K562 (cell line): ENCODE measurements around the gene VPS11. TPM values are rescaled to one million over a fixed set of nuclear protein-coding genes. Genes with fewer than 3 reads are reported as not detected.

Experiments
- ATAC-seq: fragments of 200-7000 bp; cut with Tn5 transposase; 3 replicates; pipeline ENCODE4 v1.9.1; 2020; ENCODE audit warnings: moderate library complexity
- BruUV-seq: library from RNA; stranded (reverse); fragments of 400-500 nt; replicated peaks from 2 replicates; lab custom pipeline; 2021; lab: Mats Ljungman, UMichigan
- CTCF ChIA-PET: fragments of 300-600 bp; formaldehyde crosslinking; extraction: SDS; loops from one replicate; lab custom pipeline; 2021; ENCODE audit warnings: low intra/inter-chr PET ratio; lab: Yijun Ruan, JAX
- POLR2A ChIA-PET: fragments of 300-600, 350-650 bp; sonication (Branson Sonifier 250); formaldehyde crosslinking; extraction: SDS; loops from one replicate; lab custom pipeline; 2021; ENCODE audit warnings: antibody characterized with exemption, inconsistent platforms; lab: Yijun Ruan, JAX
- DNase-seq, 4 experiments: peaks; one replicate each; pipeline versions ENCODE4 v3.0.0 to v3.0.0-alpha.2; 2011 to 2018; ENCODE audit warnings: low spot score in 3 of 4, mixed read lengths in 3 of 4; ENCODE audit errors: extremely low read depth in 1 of 4
- FAIRE-seq: peaks from 2 replicates; lab custom pipeline; 2011; peaks lifted over from hg19 to GRCh38; lab: Jason Lieb, UNC
- H2AFZ ChIP-seq: 2 replicates; pipeline ENCODE4 v1.6.0; 2011; ENCODE audit warnings: low read depth, low read length, control low read depth, inconsistent platforms
- H3K27ac ChIP-seq: fragments of 200-600 bp; 3 replicates; pipeline ENCODE4 v1.8.0; 2011; ENCODE audit warnings: low read depth, mild to moderate bottlenecking, control low read depth, inconsistent platforms, low read length, moderate library complexity, mixed read lengths; ENCODE audit errors: extremely low read depth
- H3K27me3 ChIP-seq, 2 experiments: fragments of 300-600 bp in 1 of 2; 2 replicates in 1 of 2; 3 replicates in 1 of 2; pipeline versions ENCODE4 v1.6.0 to v1.8.0; 2011; ENCODE audit warnings: inconsistent platforms in 2 of 2, low read length in 2 of 2, mild to moderate bottlenecking in 1 of 2, mixed read lengths in 1 of 2, moderate library complexity in 1 of 2; ENCODE audit not compliant: control insufficient read depth in 2 of 2, insufficient read depth in 2 of 2
- H3K36me3 ChIP-seq: fragments of 300-600 bp; 3 replicates; pipeline ENCODE4 v1.8.0; 2011; ENCODE audit warnings: mild to moderate bottlenecking, low read length, inconsistent platforms; ENCODE audit not compliant: control insufficient read depth, insufficient read depth
- H3K4me1 ChIP-seq, 2 experiments: fragments of 200-600 bp in 1 of 2; replicated peaks in 1 of 2; 2 replicates in 1 of 2; 3 replicates in 1 of 2; pipeline versions ENCODE4 v1.5.1 to v1.8.0; 2011; ENCODE audit warnings: inconsistent platforms in 2 of 2, low read length in 2 of 2, mild to moderate bottlenecking in 1 of 2, mixed read lengths in 1 of 2, moderate library complexity in 1 of 2; ENCODE audit not compliant: control insufficient read depth in 2 of 2, insufficient read depth in 2 of 2
- H3K4me2 ChIP-seq: 2 replicates; pipeline ENCODE4 v1.6.1; 2011; ENCODE audit warnings: low read length, control low read depth, inconsistent platforms, mixed read lengths; ENCODE audit not compliant: insufficient read depth
- H3K4me3 ChIP-seq: fragments of 200-600 bp; sonication (generic), shearing (Covaris generic); 2 replicates; pipeline ENCODE4 v1.5.1; 2016; ENCODE audit warnings: control low read depth, inconsistent platforms
- H3K79me2 ChIP-seq: fragments of 200-600 bp; 3 replicates; pipeline ENCODE4 v1.8.0; 2011; ENCODE audit warnings: low read length, inconsistent platforms; ENCODE audit not compliant: control insufficient read depth, insufficient read depth
- H3K9ac ChIP-seq, 2 experiments: 2 replicates each; pipeline versions ENCODE4 v1.6.0 to v1.6.1; 2011; ENCODE audit warnings: low read depth in 2 of 2, low read length in 2 of 2, control low read depth in 1 of 2, inconsistent platforms in 1 of 2, mild to moderate bottlenecking in 1 of 2, mixed read lengths in 1 of 2; ENCODE audit not compliant: insufficient read depth in 1 of 2
- H3K9me1 ChIP-seq: one replicate; pipeline ENCODE4 v1.6.0; 2011; ENCODE audit warnings: inconsistent platforms, mild to moderate bottlenecking, low read length, moderate library complexity; ENCODE audit not compliant: control insufficient read depth, insufficient read depth
- H3K9me3 ChIP-seq: replicated peaks from 2 replicates; pipeline ENCODE4 v1.5.1; 2011; ENCODE audit warnings: low read depth, low read length, inconsistent platforms; ENCODE audit not compliant: control insufficient read depth, insufficient read depth
- H4K20me1 ChIP-seq: replicated peaks from 2 replicates; pipeline ENCODE4 v1.6.1; 2011; ENCODE audit warnings: low read length, inconsistent platforms, mixed read lengths; ENCODE audit not compliant: control insufficient read depth, insufficient read depth
- CEBPG ChIP-seq, 3 experiments: fragments of 200-800 bp in 1 of 3; sonication (Bioruptor generic) in 1 of 3; sonication (generic) in 1 of 3; formaldehyde crosslinking in 1 of 3; IDR thresholded peaks in 2 of 3; conservative IDR thresholded peaks in 1 of 3; 2 replicates each; pipeline versions ENCODE4 v1.6.1 to v1.8.0; 2016 to 2022; ENCODE audit warnings: missing compliant biosample characterization in 2 of 3, missing genetic modification characterization in 2 of 3, mild to moderate bottlenecking in 1 of 3, missing genetic modification reagents in 1 of 3
- MBD1 ChIP-seq: fragments of 250-450 bp; sonication (Bioruptor Pico); IDR thresholded peaks from 2 replicates; pipeline ENCODE4 v1.8.0; 2022; ENCODE audit warnings: inconsistent platforms
- NELFE ChIP-seq: IDR thresholded peaks from 2 replicates; pipeline ENCODE4 v1.6.1; 2011; ENCODE audit warnings: mild to moderate bottlenecking; ENCODE audit not compliant: insufficient read depth, insufficient read length
- POLR2G ChIP-seq: fragments of 200-400 bp; formaldehyde crosslinking; IDR thresholded peaks from 2 replicates; pipeline ENCODE4 v1.6.1; 2017; ENCODE audit warnings: low read depth, mild to moderate bottlenecking, antibody characterized with exemption, low read length, moderate library complexity
- RBFOX2 ChIP-seq: fragments of 200-400 bp; formaldehyde crosslinking; IDR thresholded peaks from 2 replicates; pipeline ENCODE4 v1.6.1; 2017; ENCODE audit warnings: low read depth, mild to moderate bottlenecking, low read length, moderate library complexity
- SAFB2 ChIP-seq: fragments of 200-400 bp; formaldehyde crosslinking; IDR thresholded peaks from 2 replicates; pipeline ENCODE4 v1.6.1; 2018; ENCODE audit warnings: borderline replicate concordance, low read length, low read depth, moderate library complexity; ENCODE audit not compliant: severe bottlenecking
- TBL1XR1 ChIP-seq, 2 experiments: IDR thresholded peaks; 2 replicates each; pipeline ENCODE4 v1.6.1; 2012; ENCODE audit warnings: improper control_type of control experiment in 2 of 2, low read length in 2 of 2, mild to moderate bottlenecking in 1 of 2
- ZNF121 ChIP-seq: sonication (generic); formaldehyde crosslinking; conservative IDR thresholded peaks from 2 replicates; pipeline ENCODE4 v1.8.0; 2022; ENCODE audit warnings: missing genetic modification reagents
- ZNF444 ChIP-seq: fragments of 250-450 bp; sonication (Bioruptor Pico); IDR thresholded peaks from 2 replicates; pipeline ENCODE4 v1.4.0; 2020; ENCODE audit warnings: mild to moderate bottlenecking, moderate library complexity
- WGBS: fragments of 100-300 bp; shearing (Covaris generic); methylation state at CpG from one replicate; pipeline ENCODE4 v1.1.6; 2016; ENCODE audit warnings: low coverage, mixed read lengths; ENCODE audit not compliant: insufficient coverage; ENCODE audit errors: missing lambda C conversion rate; 5-methylcytosine and 5-hydroxymethylcytosine counted together
- in situ Hi-C: fragments of 300-500 bp; cut with MboI; formaldehyde crosslinking; loops from 4 replicates; pipeline ENCODE4 v1.15.0; 2018; ENCODE audit warnings: inconsistent platforms, mixed read lengths
- intact Hi-C: fragments of 100-400 bp; cut with micrococcal nuclease; formaldehyde crosslinking; loops from 2 replicates; pipeline ENCODE4 v1.14.2; 2022
- polyA plus RNA-seq, 8 experiments: library from polyadenylated mRNA; depleted of rRNA in 4 of 8; stranded (reverse) in 5 of 8; unstranded in 3 of 8; fragments of >200 nt; fragmentation: Nextera tagmentation in 2 of 8; fragmentation: Illumina TruSeq in 1 of 8; extraction: Ambion mirVana in 2 of 8; extraction: Trizol in 1 of 8; gene quantifications; 2 replicates each; pipeline versions ENCODE4 v1.2.1 to v1.2.3, GENCODE V29; 2011 to 2014; ENCODE audit warnings: inconsistent platforms in 1 of 8, missing spikeins in 1 of 8
- total RNA-seq, 7 experiments: library from RNA; depleted of rRNA in 6 of 7; stranded (reverse); fragments of >200 nt in 6 of 7; fragmentation: Illumina TruSeq in 2 of 7; extraction: Trizol in 2 of 7; gene quantifications; 2 replicates each; pipeline versions ENCODE4 v1.2.1 to v1.2.3, GENCODE V29; 2011 to 2021; ENCODE audit warnings: low replicate concordance in 1 of 7

Gene VPS11
- total and polyA plus RNA-seq, 9 of the 15 experiments (the other 6 are each of a cell fraction or from before 2014, with no cell fraction given) = 14.1 to 35.5 (median 27.5) TPM

- H3K4me3 ChIP-seq = no peak overlapping the region
- H3K79me2 ChIP-seq = no peaks in the 10 kb centered on the region
- FAIRE-seq (no peak), DNase-seq (peak in 2 of 4 experiments; percentile 8 to 10), ATAC-seq (no peak)
- TF ChIP-seq TBL1XR1 (IDR thresholded peaks at IDR 0.05; ENCODE audit: low read length in 2 of 2) (no peak), NELFE (no peak), RBFOX2 (peak; percentile 65; the same call in 1 of the 2 replicates)
- H3K4me2 ChIP-seq = no peak overlapping the region
- H4K20me1 ChIP-seq = no peaks in the 10 kb centered on the region
- in situ Hi-C loops = no loop called here
- peaks cover 3% of the 10 kb centered on the region for H3K9me1 ChIP-seq
- WGBS = 88% methylated on average over 5 of the region's 9 CpGs
- intact Hi-C loops = no loop called here
- TSS peak; percentile 32 for BruUV-seq
- H3K4me1 ChIP-seq = no peaks in the 10 kb centered on the region
- peak overlapping the region in 1 of 2 experiments; percentile 14; a peak in 1 of 4 replicates for H3K9ac ChIP-seq
- H3K9me3 ChIP-seq = no peaks in the 10 kb centered on the region
- ChIA-PET POLR2A (interaction anchor here (0.7 to 9.3 kb wide), 8 partner anchors 6 to 46 kb away, joined by 3 to 132 read pairs (median 5); partner anchors contain the start of genes HMBS, HYOU1, RPS25 and TRAPPC4), CTCF (no interaction called here)
- H3K27ac ChIP-seq = no peak overlapping the region
- H3K36me3 ChIP-seq = peaks cover 93% of the 10 kb centered on the region
- no peak overlapping the region for H2AFZ ChIP-seq
- H3K27me3 ChIP-seq = no peaks in the 10 kb centered on the region
Measured at GRCh38 chr11:119048644-119049043, 19.0 kb upstream of the VPS11 start.

DNA sequence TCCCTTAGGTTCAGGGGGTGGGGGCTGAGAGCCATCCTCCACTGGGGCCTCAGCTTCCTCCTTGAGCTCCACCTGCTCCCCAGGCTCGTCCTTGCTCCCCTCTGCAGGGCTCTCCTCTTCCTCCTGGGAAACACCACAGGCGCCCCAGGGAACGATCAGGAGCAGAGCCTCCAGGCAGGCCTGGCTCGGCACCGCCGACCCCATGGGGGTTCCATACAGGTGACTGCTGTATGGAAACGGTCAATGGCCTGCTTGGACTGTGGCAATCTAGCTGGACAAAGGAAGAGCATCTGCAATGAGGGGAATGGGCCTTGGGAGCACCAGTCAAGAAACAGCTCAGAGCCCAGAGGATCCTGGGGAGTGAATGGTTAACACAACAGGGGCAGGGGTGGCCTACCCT is 18.5 kb upstream of the VPS11 start:
- Histone ChIP-seq H3K9me3 (no peaks in the 10 kb centered on the region), H3K79me2 (0 out of 3 replicates have a peak, but pooled peaks cover 1% of the 10 kb centered on the region), H3K9me1 (peaks cover 3% of the 10 kb centered on the region), H3K27ac (no peak overlapping the region), H3K9ac (no peak overlapping the region), H2AFZ (no peak overlapping the region), H3K4me2 (no peak overlapping the region), H3K4me1 (no peaks in the 10 kb centered on the region), H3K27me3 (no peaks in the 10 kb centered on the region), H3K36me3 (peaks cover 98% of the 10 kb centered on the region), H3K4me3 (no peak overlapping the region), H4K20me1 (no peaks in the 10 kb centered on the region)
- WGBS = 100% methylated on average over 6 of the region's 7 CpGs
- TF ChIP-seq ZNF121 (CRISPR knock-in tag) = no peak
- peak; percentile 72 for TF ChIP-seq RBFOX2
- TF ChIP-seq SAFB2 = no peak
- TF ChIP-seq CEBPG (CRISPR knock-in tag; IDR thresholded peaks at IDR 0.05) = no peak
- no peak for TF ChIP-seq CEBPG (tag; conservative IDR thresholded peaks at IDR 0.05 in 1 of 2, IDR thresholded peaks at IDR 0.05 in 1 of 2)
- peak; percentile 67 for TF ChIP-seq POLR2G
- TF ChIP-seq MBD1 (CRISPR knock-in tag) = no peak
- no peak for TF ChIP-seq ZNF444 (CRISPR knock-in tag)
- POLR2A ChIA-PET = interaction anchor here (0.6 to 9.3 kb wide), 6 partner anchors 5 to 121 kb away, joined by 3 to 132 read pairs (median 5); partner anchors contain the start of genes HMBS, HYOU1 and VPS11
- CTCF ChIA-PET = no interaction called here
- DNase-seq (peak in 2 of 4 experiments; percentile 6 to 7), FAIRE-seq (no peak), ATAC-seq (no peak)
- intact Hi-C loops (no loop called here), in situ Hi-C loops (no loop called here)
- BruUV-seq = no TSS peak
